HG03159 (cell line): Measurements from ENCODE around the gene IL3.

ENCODE experiments used
- ATAC-seq: cut with Tn5 transposase; IDR thresholded peaks from one replicate; pipeline ENCODE4 v1.9.1; 2021; ENCODE audit warnings: mild to moderate bottlenecking, moderate library complexity; ENCODE audit not compliant: unreplicated experiment

The IL3 gene

DNA sequence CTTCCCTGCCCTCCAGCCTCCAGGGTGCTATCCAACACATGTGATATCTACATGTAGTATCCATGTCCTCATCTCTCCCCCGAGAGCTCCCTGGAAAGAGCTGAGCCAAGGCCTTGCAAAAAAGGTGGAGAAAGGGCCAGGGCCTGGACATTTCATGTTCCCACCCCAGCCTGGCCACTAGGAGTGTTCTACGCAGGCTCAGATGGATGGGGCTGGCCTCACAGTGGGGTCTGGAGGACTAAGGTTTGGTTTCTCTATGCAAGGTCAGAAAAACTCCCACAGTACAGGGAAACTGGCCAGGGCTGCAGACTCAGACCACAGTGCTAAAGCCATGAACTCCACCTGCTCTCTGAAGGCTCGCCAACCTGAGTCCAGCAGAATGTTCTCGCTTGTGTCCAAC is 11.6 kb downstream of the IL3 start:
- no peak for ATAC-seq

- ATAC-seq: no peak
These were observed 12.1 kb downstream of the IL3 start for GRCh38 chr5:132072528-132072927.

DNA sequence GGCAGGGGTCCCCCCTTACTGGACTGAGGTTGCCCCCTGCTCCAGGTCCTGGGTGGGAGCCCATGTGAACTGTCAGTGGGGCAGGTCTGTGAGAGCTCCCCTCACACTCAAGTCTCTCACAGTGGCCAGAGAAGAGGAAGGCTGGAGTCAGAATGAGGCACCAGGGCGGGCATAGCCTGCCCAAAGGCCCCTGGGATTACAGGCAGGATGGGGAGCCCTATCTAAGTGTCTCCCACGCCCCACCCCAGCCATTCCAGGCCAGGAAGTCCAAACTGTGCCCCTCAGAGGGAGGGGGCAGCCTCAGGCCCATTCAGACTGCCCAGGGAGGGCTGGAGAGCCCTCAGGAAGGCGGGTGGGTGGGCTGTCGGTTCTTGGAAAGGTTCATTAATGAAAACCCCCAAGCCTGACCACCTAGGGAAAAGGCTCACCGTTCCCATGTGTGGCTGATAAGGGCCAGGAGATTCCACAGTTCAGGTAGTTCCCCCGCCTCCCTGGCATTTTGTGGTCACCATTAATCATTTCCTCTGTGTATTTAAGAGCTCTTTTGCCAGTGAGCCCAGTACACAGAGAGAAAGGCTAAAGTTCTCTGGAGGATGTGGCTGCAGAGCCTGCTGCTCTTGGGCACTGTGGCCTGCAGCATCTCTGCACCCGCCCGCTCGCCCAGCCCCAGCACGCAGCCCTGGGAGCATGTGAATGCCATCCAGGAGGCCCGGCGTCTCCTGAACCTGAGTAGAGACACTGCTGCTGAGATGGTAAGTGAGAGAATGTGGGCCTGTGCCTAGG is 13.0 kb downstream of the IL3 start, which contains the start of gene CSF2:
TSS of gene CSF2 (plus strand) at position 559 of the 783 bp plus-strand sequence. CDS start at position 594, 35 bp downstream.
- ATAC-seq: no peak

DNA sequence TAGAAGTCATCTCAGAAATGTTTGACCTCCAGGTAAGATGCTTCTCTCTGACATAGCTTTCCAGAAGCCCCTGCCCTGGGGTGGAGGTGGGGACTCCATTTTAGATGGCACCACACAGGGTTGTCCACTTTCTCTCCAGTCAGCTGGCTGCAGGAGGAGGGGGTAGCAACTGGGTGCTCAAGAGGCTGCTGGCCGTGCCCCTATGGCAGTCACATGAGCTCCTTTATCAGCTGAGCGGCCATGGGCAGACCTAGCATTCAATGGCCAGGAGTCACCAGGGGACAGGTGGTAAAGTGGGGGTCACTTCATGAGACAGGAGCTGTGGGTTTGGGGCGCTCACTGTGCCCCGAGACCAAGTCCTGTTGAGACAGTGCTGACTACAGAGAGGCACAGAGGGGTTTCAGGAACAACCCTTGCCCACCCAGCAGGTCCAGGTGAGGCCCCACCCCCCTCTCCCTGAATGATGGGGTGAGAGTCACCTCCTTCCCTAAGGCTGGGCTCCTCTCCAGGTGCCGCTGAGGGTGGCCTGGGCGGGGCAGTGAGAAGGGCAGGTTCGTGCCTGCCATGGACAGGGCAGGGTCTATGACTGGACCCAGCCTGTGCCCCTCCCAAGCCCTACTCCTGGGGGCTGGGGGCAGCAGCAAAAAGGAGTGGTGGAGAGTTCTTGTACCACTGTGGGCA is 13.8 kb downstream of the IL3 start:
- ATAC-seq: no peak

GRCh38 chr5:132074772-132075718 is 14.6 kb downstream of the IL3 start:
- ATAC-seq: no peak

DNA sequence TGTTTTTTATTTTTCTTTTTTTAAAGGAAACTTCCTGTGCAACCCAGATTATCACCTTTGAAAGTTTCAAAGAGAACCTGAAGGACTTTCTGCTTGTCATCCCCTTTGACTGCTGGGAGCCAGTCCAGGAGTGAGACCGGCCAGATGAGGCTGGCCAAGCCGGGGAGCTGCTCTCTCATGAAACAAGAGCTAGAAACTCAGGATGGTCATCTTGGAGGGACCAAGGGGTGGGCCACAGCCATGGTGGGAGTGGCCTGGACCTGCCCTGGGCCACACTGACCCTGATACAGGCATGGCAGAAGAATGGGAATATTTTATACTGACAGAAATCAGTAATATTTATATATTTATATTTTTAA is 15.2 kb downstream of the IL3 start:
- ATAC-seq: no peak

DNA sequence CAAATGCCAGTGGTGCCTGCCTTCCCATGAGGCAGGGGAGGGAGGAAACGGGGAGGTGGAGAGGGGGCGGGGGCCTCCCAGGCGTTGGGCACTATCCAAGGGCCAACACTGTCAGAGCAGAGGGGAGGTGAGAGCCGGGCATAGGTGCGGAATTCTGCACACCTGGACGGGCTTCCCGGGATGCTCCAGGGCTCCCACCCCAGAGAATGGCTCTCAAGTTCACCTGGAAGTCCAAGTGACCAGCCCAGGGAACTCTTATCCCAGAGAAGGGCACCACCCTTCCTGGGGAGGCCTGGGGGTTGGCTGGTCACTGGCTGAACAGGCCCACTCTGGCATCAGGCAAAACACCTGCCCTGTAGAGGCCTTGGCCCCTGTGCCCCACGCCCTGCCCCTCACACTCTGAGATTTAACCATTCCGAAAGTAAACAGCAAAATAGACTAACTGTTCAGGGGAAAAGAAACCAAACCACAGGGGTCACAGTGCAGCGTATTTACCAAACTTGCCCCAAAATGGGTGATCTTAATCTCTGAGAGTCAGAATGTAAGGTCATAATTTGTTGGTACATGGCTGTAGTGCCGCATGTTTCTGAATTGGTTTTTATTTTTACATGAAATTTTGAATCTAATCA is 15.9 kb downstream of the IL3 start:
- ATAC-seq: no peak

GRCh38 chr5:132076983-132077382 is 16.5 kb downstream of the IL3 start:
- ATAC-seq: no peak

DNA sequence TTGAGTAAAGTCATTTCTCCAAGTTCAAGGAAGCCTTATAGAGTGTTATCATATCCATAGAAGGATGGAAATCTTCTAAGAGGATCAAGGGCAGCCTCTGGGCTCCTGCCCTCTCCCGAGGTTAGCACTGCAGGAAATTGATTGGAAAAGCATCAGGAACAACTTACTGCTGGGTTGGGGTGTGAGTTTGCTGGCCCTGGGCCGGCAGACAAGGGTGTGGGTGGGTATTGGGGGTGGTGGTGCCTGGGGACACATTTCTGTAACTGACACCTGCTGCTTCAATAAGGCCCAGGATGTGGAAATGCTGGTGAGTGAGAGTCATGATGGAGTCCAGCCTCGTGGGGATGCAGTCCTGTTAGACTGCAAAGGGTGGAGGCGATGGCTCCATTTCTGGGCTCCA is 18.6 kb downstream of the IL3 start:
- ATAC-seq: no peak

DNA sequence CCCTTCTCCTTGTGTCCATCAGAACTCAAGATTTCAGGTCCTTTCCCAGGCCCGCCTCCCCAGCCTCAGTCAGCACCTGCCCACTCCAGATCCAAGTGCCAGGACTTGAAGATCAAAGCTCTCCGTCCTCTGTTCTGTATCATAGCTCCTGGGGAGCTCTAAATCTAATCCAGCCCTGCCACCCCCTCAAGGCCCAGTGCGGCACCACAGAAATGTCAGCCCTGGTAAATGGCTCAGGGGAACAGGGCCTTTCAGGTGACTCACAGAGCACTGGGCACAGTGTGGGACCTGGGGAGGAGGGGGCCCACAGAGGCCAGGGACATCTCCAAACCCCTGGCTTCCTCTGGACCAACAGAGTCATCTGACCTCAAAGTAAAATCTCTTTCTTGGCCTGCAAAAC is 19.2 kb downstream of the IL3 start:
- no peak for ATAC-seq

DNA sequence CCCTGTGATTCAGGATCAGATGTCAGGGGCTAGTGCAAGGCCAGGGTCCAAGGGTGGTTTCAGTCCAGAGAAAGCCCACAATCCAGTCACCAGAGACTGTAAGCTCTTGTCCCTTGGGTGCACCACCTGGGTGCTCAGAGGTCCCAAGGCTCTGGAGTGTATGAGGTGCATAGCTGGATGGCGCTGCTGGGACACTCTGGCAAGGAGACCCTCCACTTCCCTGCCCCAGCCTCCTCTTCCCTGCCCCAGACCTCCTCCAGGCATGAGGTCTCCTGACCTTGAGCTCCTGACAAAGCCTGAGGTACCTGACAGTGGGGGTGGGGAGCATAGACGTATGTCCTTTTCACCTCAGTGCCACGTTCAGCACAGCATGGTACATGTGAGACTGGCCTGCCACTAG is 20.1 kb downstream of the IL3 start:
- no peak for ATAC-seq

GRCh38 chr5:132081458-132081857 is 21.0 kb downstream of the IL3 start:
- no peak for ATAC-seq

DNA sequence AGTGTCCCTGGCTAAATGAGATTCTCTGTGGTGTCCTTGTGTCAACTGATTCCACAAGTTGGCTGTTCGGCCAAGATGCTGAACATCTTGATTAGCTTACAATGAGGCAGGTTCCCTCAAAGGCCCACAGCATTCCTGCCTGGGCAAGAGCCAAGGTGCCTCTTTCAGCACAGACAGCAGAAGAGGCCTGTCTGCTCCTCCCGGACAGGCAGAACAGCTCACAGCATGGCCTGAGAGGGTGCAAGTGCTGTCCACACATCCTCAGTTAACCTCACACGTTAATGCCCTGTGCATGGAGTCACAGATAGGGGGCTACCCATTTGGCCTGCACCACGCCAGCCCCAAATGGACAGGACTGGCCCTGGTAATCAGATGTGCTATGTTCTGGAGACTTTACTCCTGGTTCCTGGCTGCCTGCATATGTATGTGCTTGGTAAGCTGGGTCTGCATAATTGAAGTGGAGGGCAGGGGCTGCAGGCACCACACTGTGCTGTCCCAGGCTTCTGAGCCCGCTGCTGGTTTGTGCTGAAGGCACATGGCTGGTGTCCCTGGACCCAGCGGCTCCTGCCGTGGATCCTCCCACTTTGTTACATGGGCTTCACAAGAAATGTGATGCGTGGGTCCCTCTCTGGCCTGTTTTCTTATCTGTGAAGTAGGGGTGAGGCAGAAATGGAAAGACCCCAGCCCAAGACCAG is 22.0 kb downstream of the IL3 start:
- ATAC-seq: no peak

DNA sequence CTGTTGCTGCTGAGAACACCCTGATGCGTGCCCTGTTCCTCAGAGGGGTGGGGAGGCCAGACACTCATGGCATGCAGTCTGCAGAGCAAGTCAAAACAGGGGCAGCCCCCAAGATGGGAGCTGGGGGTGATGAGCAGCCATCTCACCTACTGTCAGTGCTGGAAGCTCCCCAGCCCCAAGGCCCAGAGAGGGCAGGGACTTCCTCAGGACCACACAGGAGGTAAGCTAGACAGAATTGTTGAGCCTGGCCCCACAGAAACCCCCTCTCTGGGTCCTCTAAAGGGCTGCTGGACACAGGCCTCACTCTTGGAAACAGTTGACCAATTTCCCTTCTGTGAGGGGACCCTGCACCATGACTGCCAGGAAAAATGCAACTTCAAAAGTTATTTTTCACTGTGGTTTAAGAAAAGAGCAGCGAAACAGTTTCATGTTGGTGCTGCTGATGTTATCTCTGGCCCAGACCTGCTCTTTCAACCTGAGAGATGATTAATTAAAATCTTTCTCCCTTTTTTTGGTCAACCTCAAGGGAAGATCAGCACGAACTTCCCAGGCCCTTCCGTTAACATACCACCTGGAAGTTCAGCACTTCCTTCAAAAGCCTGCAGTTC is 22.7 kb downstream of the IL3 start:
- no peak for ATAC-seq

- no peak for ATAC-seq
These were observed 25.2 kb downstream of the IL3 start for GRCh38 chr5:132085686-132086085.

DNA sequence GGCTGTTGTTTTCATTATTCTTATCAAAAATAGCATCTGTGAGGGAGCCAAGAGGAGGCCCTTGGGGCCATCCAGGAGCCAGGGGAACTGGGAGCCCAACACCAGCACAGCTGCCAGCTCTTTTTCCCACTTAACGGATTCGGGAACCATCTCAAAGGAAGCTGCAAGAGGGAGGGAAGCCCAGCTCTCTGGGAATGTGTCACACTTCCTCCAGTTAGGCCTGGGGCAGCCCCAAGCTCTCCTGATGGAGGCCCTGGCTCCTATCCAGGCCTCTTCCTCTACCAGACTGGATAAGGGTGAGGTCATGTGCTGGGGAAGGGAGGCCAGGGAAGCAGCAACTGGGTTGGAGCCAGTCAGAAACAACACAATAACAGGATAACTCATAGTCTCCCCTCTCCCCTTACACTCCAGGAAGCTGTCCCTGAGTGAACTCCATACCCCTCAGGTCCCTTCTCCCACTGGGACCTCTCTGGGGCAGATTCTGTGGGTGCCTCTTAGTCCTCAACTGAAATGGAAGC is 25.9 kb downstream of the IL3 start:
- no peak for ATAC-seq

DNA sequence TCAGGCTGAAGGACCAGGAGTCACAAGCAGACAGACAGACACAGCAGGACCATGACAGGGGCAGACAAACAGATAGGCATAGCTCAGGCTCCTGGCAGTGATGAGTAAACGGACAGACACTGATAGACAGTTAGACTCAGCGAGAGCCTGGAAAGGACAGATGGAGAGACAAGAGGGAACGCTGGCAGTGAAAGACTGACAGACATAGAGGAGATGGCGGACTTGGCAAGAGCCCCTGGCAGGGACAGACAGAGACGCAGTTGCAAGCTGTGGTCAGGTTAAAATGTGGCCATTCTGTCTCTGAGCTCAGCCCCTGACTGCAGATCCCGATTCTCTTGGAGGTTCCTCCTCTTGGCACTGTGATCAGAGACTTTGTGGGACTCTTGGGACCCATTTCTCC is 26.7 kb downstream of the IL3 start:
- ATAC-seq: no peak

DNA sequence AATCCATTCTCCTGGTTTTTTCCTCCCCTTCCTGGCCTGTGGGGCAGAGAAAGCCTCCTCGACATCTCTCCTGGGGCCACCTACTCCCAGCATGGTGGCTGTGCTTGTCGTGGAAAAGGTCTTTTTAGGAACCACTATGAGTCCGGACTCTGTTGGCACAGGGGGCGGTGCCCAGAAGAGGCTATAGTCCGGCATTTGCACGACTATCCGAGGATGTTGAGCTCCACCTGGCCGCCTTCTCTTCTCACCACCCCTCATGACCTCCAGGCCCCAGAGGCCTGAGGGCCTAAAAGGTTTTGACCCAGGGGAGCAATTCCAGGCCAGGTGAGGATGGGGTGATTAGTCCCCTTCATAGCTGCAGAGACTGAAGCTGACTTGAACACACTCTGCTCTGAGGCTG is 27.2 kb downstream of the IL3 start:
- ATAC-seq: no peak

- ATAC-seq: no peak
These were observed 28.9 kb downstream of the IL3 start for GRCh38 chr5:132089363-132089762.

- no peak for ATAC-seq
These were observed 29.7 kb downstream of the IL3 start for GRCh38 chr5:132090107-132090506.
